ENCODE results near the gene PRMT7. TPM values are rescaled to one million over a fixed set of nuclear protein-coding genes. Genes with fewer than 3 reads are reported as not detected.
A peak's percentile ranks its signal among the peaks of the same experiment; 100 is the strongest.

The PRMT7 gene
- total RNA-seq, 1 donor: 42.7 TPM

GRCh38 chr16:68328151-68328859 lies 17.5 kb downstream of the PRMT7 start:
- peak; percentile 94 for DNase-seq (ENCODE audit: low read depth)
- no peak overlapping the region for H3K4me3 ChIP-seq (ENCODE audit: low read depth, low read length)
- TF ChIP-seq CTCF (IDR thresholded peaks at IDR 0.05; ENCODE audit: insufficient read depth, low read depth, low read length): peak; percentile 98

GRCh38 chr16:68328860-68329390 lies 18.1 kb downstream of the PRMT7 start:
- TF ChIP-seq CTCF (IDR thresholded peaks at IDR 0.05; ENCODE audit: insufficient read depth, low read depth, low read length): no peak
- DNase-seq (ENCODE audit: low read depth): no peak
- no peak overlapping the region for H3K4me3 ChIP-seq (ENCODE audit: low read depth, low read length)

- TF ChIP-seq CTCF (IDR thresholded peaks at IDR 0.05; ENCODE audit: insufficient read depth, low read depth, low read length): no peak
- DNase-seq (ENCODE audit: low read depth): peak; percentile 69
- no peak overlapping the region for H3K4me3 ChIP-seq (ENCODE audit: low read depth, low read length)
Measured at GRCh38 chr16:68331879-68332410, 21.1 kb downstream of the PRMT7 start.

GRCh38 chr16:68332411-68333121 lies 21.7 kb downstream of the PRMT7 start:
- no peak overlapping the region for H3K4me3 ChIP-seq (ENCODE audit: low read depth, low read length)
- TF ChIP-seq CTCF (IDR thresholded peaks at IDR 0.05; ENCODE audit: insufficient read depth, low read depth, low read length): no peak
- peak; percentile 82 for DNase-seq (ENCODE audit: low read depth)

GRCh38 chr16:68335175-68335574 lies 24.4 kb downstream of the PRMT7 start:
- no peak overlapping the region for H3K4me3 ChIP-seq (ENCODE audit: low read depth, low read length)
- DNase-seq (ENCODE audit: low read depth): peak; percentile 16
- TF ChIP-seq CTCF (IDR thresholded peaks at IDR 0.05; ENCODE audit: insufficient read depth, low read depth, low read length): no peak

- no peak for TF ChIP-seq CTCF (IDR thresholded peaks at IDR 0.05; ENCODE audit: insufficient read depth, low read depth, low read length)
- no peak for DNase-seq (ENCODE audit: low read depth)
- no peak overlapping the region for H3K4me3 ChIP-seq (ENCODE audit: low read depth, low read length)
Measured at GRCh38 chr16:68338326-68339119, 27.7 kb downstream of the PRMT7 start.
